Choroid plexus epithelial cell (primary cell): Measurements from ENCODE around the gene RNF151.

Source experiments
- DNase-seq: peaks from one replicate; pipeline ENCODE4 v3.0.0-alpha.2; 2010; ENCODE audit warnings: low read depth
- H3K4me3 ChIP-seq: 2 replicates; pipeline ENCODE4 v1.5.1; 2011; ENCODE audit warnings: low read depth, mild to moderate bottlenecking, control low read depth, low read length, moderate library complexity
- TF ChIP-seq, protein P1 (sequence below): conservative IDR thresholded peaks from 2 replicates; pipeline ENCODE4 v1.5.1; 2011; ENCODE audit warnings: low read depth, mild to moderate bottlenecking, control low read depth, inconsistent platforms, low read length, moderate library complexity

RNF151 gene

DNA sequence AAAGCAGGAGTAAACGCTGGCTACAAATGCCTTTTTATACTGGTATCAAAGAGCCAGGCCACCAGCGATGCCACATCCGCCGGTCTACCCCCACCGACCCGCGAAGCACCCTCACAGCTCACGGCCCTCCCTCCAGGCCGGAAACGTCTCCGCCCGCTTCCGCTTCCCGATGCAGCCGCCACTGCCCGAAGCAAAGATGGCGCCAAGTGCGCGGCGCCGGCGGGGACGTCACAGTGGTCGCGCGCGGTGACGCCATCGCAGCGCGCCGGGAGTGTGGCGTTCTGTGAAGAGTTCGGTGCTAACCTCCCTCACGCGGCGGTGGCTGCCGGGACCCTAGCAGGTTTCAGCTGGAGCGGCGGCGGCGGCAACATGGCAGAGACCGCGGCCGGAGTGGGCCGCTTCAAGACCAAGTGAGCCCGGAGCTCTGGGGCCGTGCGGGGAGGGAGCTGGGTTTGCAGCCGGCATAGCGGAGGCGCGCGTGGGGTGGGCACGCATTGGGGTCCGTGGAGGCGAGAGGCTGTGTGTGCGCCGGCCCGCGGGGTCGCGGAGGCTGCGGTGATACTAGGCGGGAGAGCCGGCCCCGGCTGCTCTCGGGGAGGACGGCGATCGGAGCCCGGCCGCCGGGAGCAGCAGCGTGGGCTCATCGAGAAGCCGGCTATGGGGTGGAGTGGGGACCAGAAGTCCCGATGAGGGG is 5.3 kb downstream of the RNF151 start, which contains the start of gene TBL3:
TSS of gene TBL3 (plus strand) at position 258 of the 694 bp plus-strand sequence. CDS start at position 370, 112 bp downstream.
- H3K4me3 ChIP-seq, result peak within 1 kb of the TSS; percentile 92
- peak; percentile 94 for DNase-seq
- TF ChIP-seq, protein P1, sequence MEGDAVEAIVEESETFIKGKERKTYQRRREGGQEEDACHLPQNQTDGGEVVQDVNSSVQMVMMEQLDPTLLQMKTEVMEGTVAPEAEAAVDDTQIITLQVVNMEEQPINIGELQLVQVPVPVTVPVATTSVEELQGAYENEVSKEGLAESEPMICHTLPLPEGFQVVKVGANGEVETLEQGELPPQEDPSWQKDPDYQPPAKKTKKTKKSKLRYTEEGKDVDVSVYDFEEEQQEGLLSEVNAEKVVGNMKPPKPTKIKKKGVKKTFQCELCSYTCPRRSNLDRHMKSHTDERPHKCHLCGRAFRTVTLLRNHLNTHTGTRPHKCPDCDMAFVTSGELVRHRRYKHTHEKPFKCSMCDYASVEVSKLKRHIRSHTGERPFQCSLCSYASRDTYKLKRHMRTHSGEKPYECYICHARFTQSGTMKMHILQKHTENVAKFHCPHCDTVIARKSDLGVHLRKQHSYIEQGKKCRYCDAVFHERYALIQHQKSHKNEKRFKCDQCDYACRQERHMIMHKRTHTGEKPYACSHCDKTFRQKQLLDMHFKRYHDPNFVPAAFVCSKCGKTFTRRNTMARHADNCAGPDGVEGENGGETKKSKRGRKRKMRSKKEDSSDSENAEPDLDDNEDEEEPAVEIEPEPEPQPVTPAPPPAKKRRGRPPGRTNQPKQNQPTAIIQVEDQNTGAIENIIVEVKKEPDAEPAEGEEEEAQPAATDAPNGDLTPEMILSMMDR, result no peak

DNA sequence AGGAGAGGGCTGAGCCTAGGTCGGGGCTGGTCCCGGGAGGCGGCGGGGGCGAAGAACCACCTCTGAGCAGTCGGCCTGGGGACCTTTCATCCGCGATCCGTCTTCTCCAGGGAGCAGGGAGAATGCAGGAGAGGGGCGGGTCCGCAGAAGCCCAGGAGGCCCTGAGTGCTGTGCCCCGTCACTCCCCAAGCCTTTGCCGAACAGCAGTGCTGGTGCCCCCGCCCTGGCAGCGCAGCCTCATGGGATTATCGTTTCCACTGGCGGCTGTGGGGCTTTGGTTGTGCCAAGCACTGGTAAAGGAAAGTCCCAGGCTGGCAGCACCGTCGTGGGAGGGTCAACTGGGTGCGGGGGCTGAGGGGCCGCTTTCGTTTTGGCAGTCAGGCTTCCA is 5.8 kb downstream of the RNF151 start:
- peak overlapping the region; percentile 92 for H3K4me3 ChIP-seq
- TF ChIP-seq, protein P1, result no peak
- DNase-seq, result peak; percentile 26

DNA sequence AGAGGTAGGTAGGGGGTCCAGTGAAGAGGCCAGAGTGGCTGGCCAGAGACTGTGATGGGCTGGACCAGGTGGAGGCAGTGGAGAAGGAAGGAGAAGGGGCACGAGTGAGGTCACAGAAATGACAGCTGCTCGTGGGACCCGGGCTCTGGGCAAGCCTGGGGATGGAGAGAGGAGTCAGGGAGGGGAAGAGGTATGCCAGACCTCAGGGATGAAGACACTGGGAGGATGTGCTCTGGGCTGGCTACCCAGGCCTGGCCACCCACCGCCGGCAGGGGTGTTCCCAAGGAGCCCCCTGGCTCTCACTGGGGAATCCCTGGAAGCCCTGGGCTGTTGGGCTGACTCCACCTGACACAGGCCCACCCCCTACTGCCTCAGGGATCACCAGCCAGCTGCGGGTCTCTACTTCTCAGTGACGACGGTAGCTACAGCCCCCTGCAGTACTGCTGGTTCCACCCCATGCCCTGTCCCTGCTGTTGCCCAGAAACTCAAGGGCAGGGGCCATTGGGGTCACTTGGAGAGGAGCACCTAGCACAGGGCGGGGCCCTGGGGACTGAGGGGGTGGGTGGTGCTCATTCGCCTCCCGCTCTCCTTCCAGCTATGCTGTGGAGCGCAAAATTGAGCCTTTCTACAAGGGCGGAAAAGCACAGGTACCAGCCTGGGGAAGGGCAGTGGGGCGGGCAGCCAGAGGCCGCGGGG is 7.0 kb downstream of the RNF151 start:
- no peak overlapping the region for H3K4me3 ChIP-seq
- TF ChIP-seq, protein P1, result no peak
- DNase-seq, result no peak

DNA sequence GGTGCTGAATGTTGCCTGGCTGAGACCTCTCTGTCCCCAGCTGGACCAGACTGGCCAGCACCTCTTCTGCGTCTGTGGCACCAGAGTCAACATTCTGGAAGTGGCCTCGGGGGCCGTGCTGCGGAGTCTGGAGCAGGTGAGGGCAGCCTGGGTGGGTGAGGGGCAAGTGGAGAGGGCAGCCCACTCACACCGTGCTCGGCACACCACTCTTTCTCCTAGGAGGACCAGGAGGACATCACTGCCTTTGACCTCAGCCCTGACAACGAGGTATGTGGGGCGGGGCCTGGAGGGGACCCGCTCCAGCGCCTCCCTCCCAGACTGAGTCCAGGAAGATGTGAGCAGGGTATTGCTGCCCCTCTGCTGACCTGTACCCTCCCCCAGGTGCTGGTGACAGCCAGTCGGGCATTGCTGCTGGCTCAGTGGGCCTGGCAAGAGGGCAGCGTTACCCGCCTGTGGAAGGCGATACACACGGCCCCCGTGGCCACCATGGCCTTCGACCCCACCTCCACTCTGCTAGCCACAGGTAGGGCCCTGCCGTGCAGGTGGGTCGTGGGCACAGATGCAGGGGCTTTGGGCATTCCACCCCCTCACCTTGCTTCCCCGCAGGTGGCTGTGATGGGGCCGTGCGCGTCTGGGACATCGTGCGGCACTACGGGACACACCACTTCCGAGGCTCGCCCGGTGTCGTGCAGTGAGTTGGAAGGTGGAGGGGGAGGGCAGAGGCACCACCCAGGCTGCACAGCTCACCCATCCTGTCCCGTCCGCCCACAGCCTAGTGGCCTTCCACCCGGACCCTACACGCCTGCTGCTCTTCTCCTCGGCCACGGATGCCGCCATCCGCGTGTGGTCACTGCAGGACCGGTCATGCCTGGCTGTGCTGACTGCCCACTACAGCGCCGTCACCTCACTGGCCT is 7.8 kb downstream of the RNF151 start:
- TF ChIP-seq, protein P1, result no peak
- no peak overlapping the region for H3K4me3 ChIP-seq
- DNase-seq, result no peak

DNA sequence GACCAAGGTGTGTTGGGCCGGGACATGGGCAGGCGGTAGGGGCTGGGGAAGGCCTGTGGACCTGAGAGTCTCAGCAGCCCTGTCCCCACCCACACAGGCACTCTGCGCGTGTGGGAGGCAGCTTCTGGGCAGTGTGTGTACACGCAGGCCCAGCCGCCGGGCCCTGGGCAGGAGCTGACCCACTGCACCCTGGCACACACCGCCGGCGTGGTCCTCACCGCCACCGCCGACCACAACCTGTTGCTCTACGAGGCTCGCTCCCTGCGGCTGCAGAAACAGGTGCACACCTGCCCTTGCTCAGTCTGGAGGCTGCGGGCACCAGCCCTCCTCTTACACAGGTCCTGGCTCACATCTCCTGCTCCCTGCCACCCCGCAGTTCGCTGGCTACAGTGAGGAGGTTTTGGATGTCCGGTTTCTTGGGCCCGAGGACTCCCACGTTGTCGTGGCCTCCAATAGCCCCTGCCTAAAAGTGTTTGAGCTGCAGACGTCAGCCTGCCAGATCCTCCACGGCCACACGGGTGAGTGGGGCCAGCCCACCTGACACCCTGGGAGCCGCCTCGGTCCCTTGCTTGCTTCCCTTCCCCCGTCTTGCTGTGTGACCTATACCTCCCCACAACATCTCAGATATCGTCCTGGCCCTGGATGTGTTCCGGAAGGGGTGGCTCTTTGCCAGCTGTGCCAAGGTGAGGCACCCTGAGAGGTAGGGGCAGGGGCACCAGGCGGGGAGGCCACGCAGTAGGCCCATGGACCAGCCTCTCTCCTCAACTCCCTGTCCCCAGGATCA is 9.0 kb downstream of the RNF151 start:
- DNase-seq, result no peak
- H3K4me3 ChIP-seq, result no peak overlapping the region
- TF ChIP-seq, protein P1, result no peak

DNA sequence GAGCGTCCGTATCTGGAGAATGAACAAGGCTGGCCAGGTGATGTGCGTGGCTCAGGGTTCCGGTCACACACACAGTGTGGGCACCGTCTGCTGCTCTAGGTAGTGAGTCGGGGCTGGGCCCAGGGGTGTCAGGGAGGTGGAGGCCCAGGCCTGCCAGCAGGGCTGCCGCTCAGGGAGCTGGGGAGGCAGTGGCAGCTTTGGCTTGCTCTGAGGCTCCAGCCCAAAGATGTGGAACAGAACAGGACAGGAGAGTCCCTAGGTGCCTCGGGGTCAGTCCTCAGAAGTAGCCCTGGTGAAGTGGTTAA is 9.5 kb downstream of the RNF151 start:
- no peak overlapping the region for H3K4me3 ChIP-seq
- no peak for DNase-seq
- TF ChIP-seq, protein P1, result no peak
